ENCODE results near the gene GCFC2.

GCFC2 gene

DNA sequence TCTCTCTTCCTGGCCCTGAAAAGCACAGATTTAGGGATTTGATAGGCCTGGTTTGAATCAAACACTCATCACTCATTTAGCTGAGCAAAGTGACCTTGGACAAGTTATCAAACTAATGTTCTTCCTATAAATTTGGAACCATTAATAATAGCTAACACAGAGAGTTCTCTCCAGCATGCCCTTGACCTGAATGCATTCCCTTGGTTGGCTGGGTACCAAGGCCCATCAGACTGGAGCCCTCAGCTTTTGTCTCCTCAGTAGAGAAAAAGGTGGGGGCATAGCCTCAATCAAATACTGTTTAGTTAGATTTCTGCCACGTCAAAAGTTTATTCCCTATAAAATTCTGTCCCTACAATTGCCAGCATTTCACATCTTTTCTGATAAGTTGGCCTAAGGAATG, 77.9 kb downstream of the GCFC2 start:
- DNase-seq (ENCODE audit: low read depth, low spot score): no peak
- H3K27ac ChIP-seq: no peak overlapping the region

DNA sequence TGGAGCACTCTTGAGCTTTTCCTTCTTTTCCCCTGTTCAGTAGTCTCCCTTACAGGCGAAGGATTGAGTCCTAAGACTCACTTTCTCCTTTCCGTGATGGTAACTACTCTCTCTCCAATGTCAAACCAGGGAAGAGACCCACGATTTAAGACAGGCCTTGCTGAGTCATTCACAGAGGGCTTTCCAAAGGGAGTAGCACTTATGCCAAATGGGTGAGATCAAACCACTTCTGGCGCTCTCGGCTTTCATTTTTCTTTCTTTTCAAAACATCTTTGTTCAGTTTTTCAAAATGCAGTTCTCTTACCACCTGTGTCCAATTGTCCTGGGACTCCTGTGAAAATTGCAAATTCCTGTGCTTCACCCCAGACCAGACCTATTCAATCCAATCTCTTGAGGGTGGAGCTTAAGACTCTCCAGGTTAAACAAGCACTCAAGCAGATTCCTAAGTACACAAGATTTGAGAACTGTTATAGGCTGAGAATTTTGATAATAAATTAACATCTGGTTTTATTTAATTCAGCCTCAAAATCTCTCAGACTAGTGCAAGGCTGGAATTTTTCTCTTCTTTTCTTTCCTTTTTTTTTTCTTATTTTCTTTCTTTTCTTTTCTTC, 78.5 kb downstream of the GCFC2 start:
- no peak overlapping the region for H3K27ac ChIP-seq
- no peak for DNase-seq (ENCODE audit: low read depth, low spot score)

DNA sequence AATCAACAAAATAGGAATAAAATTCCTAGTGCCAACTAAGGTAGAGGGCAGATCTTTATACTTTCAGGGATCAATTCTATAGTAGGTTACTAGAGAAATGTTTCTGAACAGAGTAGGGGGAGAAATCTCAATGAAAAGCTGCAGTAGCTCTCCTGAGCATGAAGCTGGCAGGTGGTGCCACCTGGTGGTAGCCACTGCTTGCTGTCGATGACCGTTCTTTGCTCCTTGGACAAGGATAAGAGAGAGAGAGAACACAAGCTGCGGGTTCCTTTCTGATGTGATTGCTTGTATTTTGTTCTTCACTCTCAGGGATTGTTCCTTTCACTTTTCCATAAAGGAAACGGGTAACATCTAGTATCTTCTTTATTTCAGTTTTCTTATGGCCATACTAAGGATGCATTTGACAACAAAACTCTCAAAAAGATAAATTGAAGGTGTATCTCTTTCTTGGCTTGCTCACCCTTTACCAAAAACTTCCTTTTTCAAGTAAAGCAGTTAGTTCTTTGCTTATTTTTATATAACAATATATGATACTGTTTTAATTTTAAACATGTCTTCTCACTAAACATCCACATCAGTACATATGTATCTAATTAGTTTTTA, 82.7 kb downstream of the GCFC2 start:
- no peak overlapping the region for H3K27ac ChIP-seq
- DNase-seq (ENCODE audit: low read depth, low spot score): no peak

DNA sequence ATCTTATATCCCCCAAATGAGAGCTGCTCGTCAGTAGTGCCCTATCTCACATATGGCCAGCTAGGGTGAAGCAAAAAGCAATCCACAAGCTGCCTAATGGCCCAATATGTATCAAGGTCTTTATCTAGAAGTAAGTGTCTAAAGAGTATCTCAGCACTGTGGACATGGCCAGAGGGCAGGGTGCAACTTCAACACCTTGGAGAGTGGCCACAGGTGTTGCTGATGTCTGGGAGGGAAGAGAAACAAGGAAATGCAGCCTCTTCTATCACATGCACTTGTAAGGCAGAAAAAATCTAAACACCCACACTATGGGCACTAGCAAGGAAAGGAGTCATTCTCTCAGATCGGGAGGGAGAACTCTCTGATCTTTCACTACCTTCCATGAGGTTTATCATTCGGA, 87.8 kb downstream of the GCFC2 start:
- no peak for DNase-seq (ENCODE audit: low read depth, low spot score)
- H3K27ac ChIP-seq: no peak overlapping the region

DNA sequence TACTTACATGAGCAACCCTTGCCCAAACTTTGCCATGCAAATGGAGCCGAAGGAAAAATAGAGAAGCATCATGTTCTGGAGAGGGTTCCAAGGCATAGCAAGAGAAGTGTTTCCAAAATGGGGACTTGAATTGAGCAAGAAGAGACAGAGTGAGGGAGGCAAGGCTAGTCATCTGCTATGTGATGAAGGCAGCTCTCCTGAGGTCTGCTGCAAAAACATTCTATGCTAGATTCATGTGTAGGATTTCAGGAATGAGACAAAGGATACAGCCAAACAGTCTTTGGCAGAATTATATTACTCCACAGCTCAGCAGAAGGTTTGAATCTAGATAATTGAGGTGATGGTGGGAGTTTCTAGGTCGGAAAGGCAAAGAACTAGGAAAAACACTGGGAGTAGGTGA, 88.2 kb downstream of the GCFC2 start:
- no peak for DNase-seq (ENCODE audit: low read depth, low spot score)

DNA sequence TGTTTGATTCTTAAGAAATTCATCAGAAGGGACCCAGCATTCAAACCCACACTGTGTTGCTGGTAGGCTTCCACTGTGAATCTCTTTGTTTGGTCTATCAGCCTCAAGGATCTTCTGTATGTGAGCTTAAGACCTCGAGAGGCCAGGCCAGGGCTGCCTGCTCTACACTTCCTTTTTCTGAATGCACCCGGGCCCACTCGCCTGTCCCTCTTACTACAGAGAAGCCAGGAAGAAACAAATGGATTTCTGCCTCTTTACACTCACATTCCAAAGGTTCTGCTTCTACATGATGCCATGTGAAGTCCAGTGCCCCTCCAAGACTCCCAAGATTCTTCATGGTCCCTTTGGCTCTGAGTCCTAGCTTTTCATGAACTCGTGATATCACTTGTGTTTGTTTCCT, 89.5 kb downstream of the GCFC2 start:
- no peak overlapping the region for H3K27ac ChIP-seq
- no peak for DNase-seq (ENCODE audit: low read depth, low spot score)

More for the DNA sequence above, 88.2 kb downstream of the GCFC2 start:
- H3K27ac ChIP-seq: no peak overlapping the region

DNA sequence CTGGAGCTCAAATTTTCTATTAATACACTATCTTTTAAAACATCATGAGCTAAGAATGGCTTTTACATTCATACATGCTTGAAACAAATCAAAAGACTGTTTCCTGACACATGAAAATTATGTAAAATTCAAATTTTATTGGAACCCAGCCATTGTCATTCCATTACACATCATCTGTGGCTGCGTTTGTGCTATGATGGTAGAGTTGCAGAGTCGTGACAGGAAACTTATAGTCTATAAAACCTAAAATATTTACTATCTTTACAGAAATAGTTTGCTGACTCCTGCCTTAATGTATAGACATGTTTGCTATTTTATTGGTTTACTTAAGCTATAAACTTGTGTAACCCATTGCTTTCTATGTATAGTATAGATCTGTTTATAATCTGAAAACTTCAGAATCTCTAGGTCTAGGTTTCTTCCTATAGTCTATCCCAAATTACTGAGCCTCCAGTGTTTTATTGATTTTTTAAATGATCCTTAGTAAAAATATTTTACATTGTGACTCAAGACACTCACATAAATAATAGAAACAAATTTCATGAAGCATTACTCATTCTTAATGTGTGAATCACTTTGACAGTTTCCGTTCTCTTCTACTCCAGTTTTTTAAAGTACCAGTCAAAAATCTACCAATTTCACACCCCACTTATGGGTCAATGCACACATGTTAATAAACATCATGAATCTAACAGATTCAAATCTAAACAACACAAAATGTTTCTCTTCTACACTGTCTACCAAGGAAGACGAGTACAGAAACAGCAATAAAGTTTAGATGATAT, 90.6 kb downstream of the GCFC2 start:
- no peak for DNase-seq (ENCODE audit: low read depth, low spot score)

DNA sequence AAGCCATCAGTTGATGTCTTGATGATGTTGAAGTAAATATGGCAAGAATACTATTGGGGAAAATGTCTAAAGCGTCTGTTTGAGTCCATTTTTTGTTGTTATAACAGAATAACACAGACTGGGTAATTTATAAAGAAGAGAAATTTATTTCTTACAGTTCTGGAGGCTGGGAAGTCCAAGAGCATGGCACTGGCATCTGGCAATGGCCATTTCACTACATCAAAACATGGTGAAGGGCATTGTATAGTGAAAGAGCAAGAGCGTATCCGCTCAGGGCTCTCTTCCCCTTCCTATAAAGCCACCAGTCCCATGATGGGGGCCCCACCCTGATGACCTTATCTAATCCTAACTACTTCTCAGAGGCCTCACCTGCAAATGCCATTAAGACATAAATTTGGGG, 93.8 kb downstream of the GCFC2 start:
- no peak overlapping the region for H3K27ac ChIP-seq
- DNase-seq (ENCODE audit: low read depth, low spot score): no peak

More for the DNA sequence above, 90.6 kb downstream of the GCFC2 start:
- peak overlapping the region; percentile 19 for H3K27ac ChIP-seq

DNA sequence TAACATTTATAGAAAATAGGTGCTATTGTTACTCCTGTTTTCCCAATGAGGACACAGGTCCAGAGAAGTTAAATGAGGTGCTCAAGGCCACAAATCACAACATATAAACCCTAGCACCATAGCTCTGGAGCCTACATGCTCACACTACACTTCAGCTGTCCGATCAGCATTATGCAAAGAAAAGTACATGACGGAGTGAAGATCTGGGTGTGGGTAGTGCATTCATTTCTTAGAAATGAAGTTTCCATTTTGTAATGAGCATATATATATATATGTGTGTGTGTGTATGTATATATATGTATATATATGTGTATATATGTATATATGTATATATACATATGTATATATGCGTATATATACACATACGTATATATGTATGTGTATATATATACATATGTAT, 94.3 kb downstream of the GCFC2 start:
- H3K27ac ChIP-seq: no peak overlapping the region
- DNase-seq (ENCODE audit: low read depth, low spot score): no peak

DNA sequence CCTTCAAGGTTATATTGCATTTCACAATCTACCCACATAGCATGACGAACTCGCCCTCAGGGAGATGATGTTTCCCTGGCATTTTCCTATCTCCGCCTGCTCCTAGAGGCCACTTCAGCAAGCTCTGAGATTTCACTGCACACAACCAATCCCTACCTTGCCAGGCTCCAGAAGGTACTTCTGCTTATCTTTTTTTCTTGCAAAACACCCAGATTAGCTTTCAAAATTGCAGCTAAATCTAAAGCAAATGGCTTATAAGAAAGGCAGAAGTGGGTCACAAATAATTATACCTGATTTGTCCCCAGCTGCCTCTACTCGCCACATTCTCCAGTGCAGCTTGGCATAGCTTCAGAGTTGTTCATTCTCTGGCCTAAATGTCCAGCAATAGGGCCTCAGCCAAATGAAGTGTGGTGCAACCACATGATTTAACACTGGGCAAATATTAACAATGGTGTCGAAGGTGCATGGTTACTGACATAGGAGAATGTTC, 96.5 kb downstream of the GCFC2 start:
- DNase-seq (ENCODE audit: low read depth, low spot score): no peak
- H3K27ac ChIP-seq: peak overlapping the region; percentile 5

DNA sequence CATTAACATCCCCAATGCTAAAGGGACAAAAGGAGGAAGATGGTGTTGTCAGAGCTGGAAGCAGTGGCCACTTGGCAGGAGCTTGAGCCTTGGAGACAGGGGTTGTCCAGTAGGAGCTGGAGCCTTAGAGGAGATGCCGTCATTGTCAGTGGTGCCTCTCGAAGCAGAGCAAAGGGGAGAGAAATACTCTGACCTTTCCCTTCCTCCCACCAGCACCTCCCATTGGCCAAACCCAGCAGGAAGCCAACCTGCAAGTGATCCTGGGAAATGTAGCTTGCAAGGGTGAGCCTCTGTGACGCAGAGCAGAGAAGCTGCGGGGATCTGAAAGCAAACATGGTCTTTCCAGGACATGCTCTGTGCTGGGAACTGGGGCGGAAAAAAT, 97.9 kb downstream of the GCFC2 start:
- DNase-seq (ENCODE audit: low read depth, low spot score): no peak
- no peak overlapping the region for H3K27ac ChIP-seq

All from epithelial cell of prostate (primary cell).